CD4-positive, alpha-beta T cell treated with Interleukin-15 for 1 hour (primary cell): ENCODE data around the gene BTG2.

Source experiments
- DNase-seq: peaks from one replicate; pipeline ENCODE4 v3.0.0-alpha.2; 2020

The BTG2 gene

DNA sequence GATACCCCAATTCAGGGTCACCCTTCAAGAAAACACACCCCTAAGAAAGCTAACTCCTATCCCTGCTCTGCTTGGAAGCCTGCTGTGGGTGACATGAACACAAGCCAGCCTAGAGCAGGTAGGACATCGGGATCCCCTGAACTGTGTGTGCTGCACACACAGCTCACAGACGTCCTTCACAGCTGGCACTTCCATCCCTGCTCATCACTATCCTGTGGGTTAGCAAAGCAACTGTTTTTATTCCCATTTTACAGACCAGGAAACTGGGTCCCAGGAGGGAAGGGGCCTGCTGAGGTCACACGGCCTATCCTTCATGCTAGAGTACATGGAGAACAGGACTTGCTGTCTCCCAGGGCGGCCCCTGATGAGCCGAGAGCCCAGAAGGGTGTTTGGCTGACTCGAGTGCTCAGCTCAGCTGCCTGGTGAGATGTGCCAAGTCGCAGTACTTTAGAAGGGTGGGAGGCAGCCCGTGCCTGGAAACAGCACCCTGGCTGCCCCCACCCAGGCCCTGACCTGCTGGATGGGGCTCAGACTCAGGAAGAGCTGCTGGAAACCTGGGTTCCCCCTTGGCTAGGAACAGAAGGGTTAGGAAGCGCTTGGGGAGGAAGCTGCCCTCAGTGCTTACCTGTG, 28.3 kb upstream of the BTG2 start:
- no peak for DNase-seq

DNA sequence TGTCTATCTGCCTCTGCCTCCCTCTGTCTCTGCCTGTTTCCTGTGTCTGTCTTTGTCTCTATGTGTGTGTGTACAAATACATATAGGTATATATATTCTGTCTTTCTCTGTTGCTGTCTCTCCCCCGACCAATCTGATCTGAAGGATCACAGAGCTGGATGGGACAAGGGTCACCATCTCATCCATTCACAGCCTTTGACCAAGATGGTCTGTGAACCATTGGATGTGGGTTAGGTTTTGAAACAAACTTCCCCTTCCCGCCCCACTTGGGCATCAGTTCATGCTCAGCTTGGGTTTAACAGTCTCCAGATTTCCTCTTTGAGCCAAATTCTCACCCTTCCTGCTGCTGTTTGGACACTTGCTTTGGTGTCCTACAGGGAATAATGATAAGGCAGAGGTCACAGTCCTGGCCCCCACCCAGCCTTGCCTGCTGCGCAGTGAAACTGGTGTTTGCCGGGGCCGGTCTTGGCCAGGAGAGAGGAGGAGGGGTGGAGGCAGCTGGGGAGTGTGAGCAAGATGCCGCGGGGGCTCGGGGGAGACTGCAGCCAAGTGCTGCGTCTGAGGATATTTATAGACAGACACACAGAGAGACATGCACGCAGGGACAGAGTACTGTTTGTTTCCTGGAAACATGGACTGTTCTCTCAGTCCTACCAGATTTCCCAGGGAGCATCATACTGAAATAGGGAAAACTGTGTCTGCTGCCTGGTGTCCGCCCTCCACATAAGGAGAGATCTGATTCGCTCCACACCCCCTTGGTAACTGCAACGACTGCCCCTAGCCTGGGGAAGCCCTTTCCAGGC, 27.0 kb upstream of the BTG2 start:
- DNase-seq: peak; percentile 40

DNA sequence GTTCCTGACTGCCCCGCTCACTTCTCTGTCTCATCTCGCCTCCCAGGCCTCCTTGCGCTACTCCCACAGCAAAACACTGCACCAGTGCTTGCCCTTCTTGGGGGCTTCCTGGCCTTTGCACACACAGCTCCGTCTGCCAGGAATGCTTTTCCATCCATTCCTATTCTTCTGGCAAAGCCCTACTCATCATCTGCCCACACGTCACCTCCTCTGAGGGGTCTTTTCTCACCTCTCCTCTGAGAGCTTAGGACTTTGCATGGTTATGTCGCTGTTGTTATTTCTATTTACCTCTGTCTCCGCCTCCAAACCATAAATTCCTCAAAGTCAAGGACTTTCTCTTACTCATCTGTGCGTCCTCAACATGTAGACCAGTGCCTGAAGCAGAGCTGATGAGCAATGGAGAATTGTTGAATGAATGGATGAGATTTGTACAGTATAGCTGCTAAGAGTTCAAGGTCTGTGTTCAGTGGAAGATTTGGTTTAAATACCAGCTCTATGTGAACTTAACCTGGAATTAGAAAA, 26.4 kb upstream of the BTG2 start:
- DNase-seq: no peak

DNA sequence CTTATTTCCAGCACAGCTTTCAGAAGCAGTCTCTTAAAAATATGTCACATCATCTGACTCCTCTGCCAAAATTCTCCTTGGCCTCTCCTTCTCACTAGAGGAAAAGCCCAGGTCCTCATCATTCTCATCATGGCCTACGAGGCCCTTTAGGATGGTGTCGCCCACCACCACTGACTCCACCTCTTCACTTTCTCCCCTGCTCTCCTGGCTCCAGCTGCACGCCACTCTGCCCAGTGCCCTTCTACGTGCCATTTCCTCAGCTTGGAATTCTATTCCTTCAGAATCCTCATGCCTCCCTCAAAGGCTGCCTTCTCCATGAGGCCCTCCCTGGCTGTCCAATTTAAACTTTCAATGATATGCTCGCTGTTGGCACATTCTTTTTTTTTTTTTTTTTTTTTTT, 25.3 kb upstream of the BTG2 start:
- DNase-seq: no peak

DNA sequence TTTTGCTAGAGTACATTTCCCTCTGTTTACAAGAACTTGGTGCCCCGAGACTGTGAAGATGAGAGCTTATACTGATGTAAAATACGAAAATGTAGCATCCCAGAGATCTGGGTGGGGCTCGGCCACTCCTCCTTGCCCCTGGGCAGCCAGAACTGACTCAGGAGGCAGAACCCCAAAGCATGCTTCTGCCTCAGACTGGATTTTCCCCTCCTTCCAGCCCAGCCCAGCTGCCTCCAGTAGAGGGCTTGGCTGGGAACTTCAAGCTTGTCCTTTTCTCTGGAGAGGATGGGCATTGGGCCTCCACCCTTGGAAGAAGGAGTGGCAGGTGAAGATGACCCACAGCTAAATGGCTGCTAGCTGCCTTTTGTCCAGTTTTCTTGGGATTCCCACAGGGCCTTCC, 24.3 kb upstream of the BTG2 start:
- DNase-seq: no peak

DNA sequence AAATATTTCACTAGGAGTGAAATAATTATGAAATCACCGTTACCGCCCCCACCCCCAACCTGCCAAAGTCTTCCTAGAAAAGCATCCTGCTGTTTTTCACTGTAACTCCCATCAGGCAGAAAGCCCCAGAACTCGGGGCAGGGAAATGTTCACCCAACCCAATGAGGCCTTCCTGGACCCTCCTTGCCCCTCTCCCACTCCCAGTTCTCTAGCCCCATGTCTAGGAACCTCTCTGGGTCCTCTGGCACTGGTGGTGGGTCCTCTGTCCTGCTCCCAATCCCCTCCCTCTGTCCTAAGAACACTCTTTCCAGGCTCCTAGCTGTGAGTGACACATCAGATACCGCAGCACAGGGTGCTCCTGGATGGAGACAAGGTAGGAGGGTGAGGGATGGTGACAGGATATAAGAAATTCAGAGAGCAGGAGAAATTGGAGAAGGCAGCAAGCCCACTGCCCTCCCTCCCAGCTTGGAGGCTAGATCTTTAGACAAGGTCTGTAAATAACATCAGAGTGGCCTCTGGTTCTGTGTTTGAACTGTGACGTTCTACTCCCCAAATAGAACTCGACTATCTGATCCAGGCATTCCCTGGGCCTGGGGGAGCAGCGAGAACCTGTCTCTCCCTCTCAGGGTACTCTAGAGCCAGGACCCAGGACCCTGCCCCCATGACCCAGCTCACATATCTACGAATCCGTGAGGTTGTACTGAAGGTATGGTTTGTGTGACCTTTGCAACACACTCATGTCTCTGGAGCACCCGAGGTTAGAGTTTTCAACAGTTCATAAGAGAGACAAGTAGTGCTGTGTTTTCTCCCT, 23.3 kb upstream of the BTG2 start:
- DNase-seq: no peak

DNA sequence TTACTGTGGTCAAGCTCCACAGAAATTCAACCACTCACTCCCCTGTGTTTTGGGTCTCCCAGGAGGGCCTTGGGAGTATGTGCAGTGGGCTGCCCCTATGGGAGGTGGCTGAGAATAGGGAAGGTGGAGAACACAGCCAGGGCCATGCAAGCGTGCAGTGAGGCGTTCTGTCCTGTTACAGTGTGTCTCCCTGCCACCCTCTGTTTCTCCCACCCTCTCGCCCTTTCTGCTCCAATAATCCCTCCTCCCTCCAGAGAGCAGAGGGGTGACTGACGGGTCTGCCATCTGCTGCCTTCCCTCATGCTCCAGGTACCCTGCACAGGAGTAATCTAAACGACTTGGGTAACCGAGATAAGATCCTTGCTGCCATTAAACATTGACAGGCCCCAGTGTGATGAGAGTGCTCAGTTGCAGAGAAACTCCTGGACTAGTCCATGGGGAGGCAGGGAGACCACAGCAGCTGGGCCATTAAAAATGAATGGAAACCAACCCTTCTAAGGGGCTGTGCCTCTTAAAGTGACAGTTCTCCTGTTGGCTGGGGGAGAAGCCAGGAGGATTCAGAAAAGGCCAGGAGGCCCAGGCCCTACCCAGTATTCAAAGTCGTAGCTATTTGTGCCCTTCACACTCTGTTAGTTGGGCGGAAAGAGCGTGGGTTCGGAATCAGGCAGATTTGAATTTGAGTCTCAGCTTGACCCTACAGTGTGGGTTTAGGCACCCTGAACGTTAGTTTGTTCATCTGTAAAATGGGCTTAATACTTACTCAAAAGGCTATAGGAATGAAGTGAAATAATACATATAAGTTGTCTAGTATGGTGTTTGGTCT, 22.4 kb upstream of the BTG2 start:
- no peak for DNase-seq

DNA sequence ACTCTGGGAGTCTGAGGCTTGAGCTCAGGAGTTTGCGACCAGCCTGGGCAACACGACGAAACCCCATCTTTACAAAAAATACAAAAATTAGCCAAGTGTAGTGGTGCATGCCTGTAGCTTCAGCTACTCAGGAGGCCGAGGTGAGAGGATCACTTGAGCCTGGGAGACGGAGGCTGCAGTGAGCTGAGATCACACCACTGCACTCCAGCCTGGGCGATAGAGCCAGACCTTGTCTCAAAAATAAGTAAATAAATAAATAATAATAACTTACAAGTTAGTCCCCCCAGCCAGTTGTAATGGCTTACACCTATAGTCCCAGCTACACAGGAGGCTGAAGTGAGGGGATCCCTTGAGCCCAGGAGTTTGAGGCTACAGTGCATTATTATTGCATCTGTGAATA, 21.7 kb upstream of the BTG2 start:
- DNase-seq: no peak

DNA sequence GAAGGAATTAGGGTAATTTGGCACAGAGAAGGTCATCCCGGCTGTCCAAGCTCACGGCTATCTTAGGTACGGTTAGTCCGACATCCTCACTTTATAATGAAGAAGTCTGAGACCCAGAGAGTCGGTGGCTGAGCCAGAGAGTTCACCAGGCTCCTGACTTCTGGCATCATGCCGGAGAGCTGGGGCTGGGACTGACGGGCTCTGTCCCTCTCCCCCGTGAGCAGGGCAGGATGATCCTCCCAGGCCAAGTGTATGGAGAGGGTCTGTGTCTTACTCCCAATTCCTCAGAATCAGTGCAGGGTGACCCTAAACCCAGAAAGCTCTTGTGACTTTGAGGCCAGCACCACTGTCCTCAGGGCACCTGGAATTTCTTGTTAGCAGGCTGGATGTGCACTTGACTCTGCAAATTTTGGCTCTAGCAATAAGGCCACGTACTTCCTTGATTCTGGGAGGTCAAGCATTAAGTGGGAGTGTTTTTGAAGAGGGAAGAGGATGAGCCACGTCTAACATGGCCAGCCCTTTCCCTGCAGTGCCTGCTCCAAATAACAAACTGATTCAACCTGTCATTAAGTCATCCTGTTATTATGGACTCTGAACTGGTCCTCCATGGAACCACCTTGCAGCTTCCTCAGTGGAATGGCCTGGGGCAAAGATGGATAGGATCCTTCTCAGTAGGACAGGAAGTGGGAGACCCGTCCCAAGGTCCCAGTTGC, 20.8 kb upstream of the BTG2 start:
- no peak for DNase-seq

DNA sequence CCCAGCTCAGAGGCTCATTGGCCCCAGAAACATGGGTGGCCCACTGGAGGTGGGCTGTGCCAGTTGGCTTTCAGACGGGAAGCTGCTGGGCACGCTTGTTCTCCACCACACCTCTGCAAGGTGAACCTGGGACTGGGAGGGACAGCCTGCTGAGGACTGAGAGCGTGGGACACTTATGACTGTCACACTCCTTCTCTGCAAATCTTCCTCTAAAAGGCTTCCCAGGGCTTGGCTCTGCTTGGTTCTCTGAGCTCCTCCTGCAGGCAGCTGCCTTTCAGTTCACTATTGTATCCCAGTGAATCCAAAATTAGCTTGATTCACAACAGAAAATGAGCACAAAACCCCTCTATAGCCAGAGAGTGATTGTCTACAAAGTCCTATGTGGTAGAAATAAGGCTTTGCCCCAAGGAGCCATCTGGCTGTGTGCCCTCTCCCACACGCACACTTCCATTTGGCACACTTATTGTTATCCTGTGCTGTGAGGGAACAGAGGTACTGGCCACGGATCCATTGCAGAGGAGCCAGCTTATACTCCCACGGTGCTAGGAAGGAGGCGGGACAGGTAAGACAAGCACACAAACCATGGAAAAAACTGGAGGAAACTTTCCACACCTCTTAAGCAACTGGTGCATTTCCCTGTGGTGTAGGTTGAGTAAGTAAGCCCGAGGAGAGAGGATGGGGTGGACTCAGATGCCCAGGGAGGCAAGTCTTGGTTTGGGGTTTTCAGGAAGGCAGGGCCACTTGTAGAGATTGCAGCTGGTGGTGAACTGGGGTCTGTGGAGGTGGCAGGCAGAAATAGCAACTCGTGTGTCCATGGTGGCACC, 18.9 kb upstream of the BTG2 start:
- no peak for DNase-seq

DNA sequence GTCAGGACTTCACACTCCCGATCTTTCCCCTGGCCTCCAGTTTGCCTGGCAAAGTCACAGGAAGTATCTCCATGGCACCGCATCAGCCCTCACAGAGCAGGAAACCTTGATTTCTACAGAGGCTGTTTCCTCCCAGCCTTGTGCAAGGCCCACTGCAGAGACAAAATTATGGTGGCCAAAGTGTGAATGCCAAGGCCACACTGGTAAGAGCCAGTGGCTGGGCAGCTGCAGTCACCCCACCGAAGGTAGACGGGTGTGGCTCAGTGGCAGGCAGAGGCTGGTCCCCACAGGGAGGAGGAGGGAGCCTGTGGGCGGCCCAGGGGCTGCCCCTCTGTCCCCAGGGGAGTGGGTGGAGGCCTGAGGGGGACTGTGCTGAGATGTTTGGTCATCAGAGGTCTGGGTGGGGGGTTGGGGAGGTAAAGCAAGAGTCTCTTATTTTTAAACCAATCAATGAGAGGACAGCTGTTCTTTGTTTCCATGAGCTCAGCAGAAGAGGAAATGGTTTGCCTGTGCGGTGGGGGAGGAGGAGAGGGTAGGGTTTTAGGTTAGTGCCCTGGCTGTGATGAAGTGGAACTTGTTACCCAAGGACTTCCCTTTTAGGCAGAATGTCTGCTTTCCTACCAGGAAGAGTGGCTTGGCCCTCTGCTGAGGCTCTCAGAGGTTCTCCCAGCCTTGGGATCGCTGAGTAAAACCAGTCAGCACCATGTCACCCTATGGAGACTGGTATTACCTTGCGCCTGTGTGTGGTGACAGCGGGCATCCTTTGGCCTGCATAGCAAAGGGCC, 18.0 kb upstream of the BTG2 start:
- DNase-seq: peak; percentile 94

DNA sequence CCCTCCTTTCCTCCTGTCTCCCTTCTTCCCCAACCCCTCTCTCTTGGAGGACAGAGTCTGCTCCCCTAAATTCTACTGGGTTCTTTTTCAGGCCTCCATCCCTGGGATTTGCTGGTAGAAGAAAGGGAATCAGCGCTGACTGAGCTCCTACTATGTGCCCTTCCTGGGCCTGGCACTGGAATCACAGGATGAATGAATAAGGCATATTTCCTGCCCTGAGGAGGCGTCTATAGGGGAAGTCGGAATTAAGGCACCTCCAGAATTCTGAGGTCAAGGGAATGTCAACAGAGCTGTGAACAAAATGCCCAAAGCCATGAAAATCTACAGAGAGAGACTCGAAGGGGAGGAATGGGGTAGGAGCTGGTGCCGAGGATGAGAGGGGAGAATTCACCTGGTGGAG, 17.4 kb upstream of the BTG2 start:
- no peak for DNase-seq

DNA sequence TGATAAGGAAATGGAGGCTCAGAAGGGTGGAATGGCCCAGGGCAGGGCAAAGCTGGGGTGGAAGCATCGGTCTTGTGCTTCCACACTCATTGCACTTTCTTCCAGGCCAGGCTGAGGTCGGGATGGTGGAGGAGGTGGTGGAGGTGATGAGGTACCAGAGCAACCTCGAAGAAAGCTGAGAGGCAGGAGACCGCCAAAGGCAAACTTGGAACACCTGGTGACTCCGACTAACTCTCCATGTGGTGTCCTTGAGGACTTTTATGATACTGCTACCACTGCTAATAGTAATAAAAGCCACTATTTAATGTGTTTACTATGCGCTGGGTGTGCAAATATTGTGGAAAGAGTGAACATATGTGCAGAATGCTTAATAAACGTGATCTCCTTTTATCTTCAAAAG, 16.9 kb upstream of the BTG2 start:
- no peak for DNase-seq

DNA sequence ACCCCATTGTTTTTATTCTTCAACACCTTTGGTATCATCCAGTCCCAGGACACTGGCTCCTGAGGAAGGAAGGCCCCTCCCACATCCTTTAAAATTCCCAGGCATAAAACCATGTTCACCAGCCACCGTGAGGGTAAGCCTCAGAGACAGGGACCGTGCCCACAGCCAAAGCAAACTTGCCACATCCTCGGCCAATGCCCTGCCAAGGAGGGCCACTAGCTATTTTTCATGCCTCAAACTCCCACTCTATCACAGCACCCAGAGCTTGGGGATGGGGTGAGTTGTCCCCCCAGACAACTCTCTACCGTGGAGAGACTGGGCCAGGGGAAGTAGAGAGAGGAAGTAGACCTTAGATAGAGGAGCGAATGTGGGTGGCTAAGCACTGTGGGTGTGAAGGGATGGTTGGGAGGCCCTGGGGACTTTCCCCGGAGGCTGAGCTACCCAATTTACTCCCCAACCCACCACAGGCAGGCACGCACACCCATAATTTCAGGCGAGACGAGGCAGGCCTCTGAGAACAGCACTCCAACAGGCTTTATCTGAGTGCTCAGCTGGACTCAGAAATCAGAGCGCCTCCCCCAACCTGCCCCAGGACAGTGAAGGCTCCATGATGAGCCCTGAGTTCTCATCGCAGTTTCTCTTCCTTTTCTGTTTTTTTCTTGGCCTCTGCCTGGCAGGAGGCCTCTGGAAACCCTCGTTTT, 15.9 kb upstream of the BTG2 start:
- DNase-seq: peak; percentile 98

DNA sequence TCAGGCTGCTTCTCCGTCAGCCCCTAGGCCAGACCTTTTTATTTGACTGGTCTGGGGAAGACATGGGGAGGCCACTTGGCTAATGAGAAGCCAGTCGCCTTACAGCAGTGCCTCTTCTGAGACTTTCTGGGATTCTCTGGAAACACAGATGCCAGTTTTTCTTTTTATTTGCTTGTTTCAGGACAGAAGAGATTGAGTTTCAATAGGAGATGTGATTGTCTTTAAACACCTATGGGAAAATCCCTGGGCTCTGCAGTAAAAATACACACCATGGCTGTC, 15.4 kb upstream of the BTG2 start:
- DNase-seq: no peak

DNA sequence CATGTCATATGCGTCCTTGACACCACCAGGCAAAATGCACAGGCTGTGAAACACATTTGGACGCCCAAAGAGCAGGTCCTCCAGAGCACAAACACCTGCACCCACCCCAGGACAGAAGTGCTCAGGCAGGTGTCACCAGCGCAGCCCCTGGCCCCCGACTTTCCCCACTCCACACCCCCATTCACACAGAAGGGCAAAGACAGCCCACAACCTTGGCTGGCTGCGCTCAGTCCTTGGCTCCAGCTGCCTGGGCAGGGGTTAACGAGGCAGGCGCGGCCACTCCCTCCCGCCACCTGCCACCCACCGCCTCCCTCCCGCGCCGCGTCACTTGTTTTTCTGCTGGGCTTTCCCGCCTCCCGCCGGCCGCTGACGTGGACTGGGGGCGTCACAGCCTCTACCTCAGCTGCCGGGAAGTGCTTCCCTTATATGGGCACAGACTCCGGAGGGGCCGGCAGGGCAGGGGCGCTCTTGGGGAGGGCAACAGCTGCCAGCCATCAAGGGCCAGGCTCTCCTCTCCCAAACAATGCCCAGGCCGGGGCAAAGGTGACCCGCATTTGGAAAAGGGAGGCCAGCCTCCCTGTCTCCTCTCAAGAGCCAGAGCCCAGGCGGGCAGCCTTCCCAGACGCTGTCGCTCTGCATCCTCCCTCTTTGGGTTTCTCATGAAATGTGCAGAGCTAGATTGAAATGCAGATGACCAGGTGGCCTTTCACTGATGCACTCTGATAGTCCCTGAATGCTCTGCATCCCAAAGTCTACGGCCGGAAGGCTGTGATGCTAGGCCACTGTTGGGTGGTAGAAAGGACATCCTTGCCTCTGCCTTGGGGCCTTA, 14.8 kb upstream of the BTG2 start:
- DNase-seq: peak; percentile 98

DNA sequence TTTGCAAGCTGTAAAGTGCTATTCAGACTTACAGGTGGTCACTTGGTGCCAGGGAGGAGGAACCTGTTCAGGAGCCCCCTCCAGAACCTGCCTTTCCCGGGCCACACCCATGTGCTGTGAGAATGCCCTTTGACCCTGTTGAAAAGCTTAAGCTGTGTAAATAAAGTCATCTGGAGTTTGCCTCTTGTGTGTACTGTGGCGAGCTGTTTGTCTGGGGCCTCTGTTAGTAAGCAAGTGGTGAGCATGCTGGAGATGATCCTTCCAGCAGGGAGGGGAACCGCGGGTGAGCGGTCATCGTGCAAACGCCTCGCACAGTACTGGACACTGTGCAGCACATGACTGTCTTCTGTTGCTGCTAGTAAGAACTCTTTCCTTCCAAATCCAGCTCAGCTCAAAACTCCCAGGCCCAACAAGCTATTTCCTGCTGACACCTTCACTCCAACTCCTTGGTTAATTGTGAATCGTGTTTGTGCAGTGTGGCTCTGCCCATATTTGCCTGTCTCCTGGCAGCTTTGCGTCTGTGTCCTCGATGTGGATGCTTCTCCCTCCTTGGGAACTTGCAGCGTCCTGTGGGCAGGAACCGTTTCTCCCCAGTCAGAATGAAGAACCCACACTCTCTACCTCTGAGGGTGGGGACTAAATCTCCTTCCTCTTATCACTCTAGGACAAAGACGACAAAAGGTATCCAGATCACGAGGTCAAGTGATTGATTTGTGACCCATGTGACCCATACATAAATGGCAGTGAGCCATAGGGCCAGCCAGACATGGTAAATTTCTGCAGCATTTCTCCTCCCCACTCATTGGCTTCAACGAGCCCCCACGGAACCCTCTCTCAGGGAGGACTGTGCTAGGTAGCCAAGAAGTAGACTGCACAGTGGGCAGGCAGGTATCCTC, 13.9 kb upstream of the BTG2 start:
- DNase-seq: no peak

DNA sequence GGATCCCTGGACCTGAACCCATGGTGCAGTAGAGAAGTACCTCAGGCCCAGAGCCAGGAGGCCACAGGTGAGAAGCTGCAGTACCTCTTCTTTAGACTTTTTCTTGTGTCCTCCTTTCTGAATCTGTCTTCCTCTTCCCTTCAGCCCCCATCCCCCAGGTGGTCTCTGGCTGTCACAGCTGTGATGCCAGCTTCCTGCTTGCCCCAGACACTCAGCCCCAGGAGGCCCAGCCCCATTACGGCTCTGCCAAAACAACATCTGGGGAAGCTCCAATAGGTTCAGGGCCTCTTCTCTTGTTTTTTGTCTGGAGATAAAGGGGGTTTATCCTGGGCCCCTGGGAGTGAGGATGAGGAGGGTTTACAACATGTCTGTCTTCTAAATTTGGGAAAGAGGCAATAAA, 9.5 kb upstream of the BTG2 start:
- DNase-seq: peak; percentile 79
